Stimulated activated CD8-positive, alpha-beta memory T cell treated with anti-CD3 and anti-CD28 coated beads, Interleukin-7, amount 100 ng/mL, for 48 hours (primary cell): ENCODE data around the gene ALDH3B2.
A peak's percentile ranks its signal among the peaks of the same experiment; 100 is the strongest.
"Not testable (repeated sequence)": the region's sequence is repeated elsewhere in the genome, so short reads cannot be mapped to it uniquely, and the experiment has no call there.

ENCODE experiments used
- DNase-seq, 2 donors: peaks; one replicate each; pipeline ENCODE4 v3.0.0-alpha.2; 2020; ENCODE audit warnings: low read depth in 1 of 2; ENCODE audit errors: extremely low read depth in 1 of 2

Gene ALDH3B2

GRCh38 chr11:67663532-67664212, 10.8 kb downstream of the ALDH3B2 start:
- DNase-seq = no peak

DNA sequence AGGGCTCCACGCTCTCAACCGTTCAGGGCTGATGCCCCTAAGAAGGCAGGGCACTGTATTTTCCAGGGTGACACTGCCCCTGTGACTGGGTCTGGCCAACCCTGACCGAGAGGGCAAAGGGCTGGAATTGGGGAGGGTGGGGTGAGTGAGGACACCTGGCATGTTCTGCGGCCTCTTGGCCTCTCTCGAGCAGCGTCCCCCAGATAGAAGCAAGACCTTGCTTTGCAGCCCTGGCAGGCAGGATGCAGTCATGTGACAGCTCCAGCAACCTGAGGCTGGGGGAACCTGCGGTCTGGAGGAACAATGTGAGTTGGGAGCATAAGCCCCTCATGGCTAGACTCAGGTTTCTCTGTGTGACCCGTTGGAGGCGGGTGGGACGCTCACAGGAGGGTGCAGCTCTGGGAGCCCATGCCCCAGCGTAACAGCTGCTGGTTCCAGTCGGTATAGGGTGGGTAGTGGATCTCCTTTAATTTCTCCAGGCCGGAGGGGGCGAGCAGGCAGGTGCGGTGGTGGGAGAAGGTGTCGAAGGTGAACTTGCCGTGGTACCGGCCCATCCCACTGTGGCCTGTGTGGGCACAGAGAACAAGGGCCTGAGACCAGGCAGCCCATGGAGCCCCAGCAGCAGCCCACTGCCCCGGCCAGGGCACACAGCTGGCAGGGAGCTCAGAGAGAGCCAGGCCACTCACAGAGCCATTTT, 11.4 kb downstream of the ALDH3B2 start:
- no peak for DNase-seq

DNA sequence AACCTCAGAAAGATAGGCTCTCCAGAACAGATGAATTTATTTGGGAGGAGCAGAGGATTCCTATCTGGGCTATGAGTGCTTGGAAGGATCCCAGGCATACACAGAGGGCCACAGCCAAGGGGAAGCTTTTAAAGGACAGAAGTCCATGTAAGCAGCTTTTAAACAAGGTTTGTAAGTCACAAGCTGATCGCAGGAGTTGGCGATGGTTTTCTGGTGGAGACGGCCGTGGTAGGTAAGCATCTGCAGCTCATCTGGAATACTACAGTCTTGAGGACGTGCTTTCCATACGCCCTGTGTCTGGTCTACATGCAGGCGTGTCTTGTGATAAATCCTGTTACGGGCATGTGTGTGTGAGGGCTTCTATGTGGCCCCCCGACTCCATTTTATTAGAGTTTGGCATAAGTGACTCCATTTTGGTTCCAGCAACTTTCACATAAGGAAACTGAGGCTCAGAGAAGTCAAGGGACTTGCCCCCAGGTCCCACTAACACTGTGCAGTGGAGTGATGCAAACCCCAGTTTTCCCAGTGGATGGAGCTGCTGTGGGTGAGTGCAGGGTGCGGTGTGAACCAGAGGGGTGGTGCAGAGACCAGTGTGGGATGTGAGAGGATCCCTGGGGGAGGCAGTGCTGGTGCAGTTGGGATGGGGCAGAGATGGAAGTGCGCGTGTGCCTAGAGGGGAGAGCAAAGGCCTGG, 12.1 kb downstream of the ALDH3B2 start:
- DNase-seq = no peak

GRCh38 chr11:67660752-67661151, 13.7 kb downstream of the ALDH3B2 start:
- DNase-seq = not testable (repeated sequence)

DNA sequence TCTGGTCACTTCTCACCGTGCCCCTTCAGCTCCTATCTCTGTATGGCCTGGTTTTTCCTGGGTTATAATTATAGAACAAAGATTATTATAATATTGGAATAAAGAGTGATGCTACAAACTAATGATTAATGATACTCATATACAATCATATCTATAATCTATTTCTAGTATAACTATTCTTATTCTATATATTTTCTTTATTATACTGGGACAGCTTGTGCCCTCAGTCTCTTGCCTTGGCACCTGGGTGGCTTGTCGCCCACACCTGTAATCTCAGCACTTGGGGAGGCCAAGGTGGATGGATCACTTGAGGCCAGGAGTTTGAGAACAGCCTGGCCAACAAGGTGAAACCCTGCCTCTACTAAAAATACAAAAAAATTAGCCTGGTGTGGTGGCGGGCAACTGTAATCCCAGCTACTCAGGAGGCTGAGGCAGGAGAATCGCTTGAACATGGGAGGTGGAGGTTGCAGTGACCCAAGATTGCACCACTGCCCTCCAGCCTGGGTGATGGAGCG, 14.7 kb downstream of the ALDH3B2 start:
- not testable (repeated sequence) for DNase-seq

DNA sequence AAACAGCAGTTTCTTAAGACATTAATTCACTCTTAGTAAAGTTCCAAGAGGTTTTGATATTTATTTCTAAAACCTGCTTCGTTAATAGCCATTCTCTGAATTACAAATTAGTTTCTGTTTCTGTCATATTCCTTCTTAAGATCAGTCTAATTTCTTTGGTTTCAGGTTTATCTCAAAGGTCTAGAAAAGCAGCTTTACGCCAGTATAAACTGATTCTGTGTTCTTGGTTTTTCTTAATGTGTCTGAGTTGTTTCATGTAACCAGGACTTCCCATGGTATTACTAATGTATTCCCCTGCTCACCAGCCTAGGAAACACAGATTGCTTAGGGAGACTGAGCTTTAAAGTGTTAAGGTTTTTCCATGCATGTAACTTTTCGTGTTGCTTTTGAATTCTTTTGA, 17.1 kb downstream of the ALDH3B2 start:
- DNase-seq = no peak

DNA sequence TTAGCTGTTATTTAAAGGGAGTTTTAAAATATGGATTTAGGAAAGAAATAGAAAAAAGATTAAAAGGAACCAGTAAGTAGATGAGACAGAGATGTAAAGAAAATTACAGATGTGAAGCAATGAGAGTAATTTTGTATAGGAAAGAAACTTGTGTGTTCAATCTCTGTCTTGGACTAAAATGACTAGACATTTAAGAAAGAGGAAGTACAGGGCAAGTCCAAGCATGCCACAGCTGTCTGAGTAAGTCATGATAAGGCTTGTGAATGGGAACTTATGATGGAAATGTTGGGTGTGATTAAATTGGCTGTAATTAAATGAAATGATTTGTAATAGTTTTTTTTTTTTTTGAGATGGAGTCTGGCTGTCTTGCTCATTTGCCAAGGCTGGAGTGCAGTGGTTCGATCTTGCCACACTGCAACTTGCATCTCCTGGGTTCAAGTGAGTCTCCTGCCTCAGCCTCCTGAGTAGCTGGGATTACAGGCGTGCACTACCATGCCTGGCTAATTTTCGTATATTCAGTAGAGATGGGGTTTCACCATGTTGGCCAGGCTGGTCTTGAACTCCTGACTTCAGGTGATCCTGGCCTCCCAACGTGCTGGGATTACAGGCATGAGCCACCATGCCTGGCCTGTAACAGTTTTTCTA, 18.0 kb downstream of the ALDH3B2 start:
- DNase-seq = no peak

- no peak for DNase-seq
These were observed 20.2 kb downstream of the ALDH3B2 start for GRCh38 chr11:67654225-67654624.

- DNase-seq = no peak
These were observed 21.2 kb downstream of the ALDH3B2 start for GRCh38 chr11:67652965-67653845.

DNA sequence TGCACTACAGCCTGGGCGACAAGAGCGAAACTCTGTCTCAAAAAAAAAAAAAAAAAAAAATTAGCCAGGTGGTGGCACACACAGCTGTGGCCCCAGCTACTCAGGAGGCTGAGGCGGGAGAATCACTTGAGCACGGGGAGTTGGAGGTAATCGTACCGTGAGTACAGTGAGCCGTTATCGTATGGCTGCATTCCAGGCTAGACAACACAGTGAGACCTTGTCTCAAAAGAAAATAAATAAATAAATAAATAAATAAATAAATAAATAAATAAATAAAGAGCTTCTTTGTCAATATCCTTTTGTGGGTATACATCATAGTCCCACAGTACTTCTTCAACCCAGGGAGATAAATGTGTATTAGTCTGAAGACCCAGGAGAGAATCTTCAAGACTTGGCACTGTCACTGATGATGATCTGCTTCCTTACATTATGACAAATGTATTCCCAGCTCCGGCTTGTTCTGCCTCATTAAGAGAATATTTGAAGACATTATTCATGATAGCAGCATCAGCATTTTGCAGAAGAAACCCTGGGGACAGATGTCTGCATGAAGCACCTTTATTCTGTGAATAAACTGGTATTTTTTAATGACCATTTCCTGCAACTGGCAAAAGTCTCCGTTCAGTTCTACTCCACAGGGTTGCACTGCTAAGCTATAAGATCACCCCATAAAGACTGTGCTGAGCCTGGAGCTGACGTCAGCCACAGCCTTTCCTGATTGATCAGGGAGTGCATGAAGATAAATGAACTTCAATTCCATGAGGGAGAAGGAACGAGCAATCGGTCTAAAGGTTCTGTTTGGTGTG, 22.2 kb downstream of the ALDH3B2 start:
- DNase-seq = no peak

DNA sequence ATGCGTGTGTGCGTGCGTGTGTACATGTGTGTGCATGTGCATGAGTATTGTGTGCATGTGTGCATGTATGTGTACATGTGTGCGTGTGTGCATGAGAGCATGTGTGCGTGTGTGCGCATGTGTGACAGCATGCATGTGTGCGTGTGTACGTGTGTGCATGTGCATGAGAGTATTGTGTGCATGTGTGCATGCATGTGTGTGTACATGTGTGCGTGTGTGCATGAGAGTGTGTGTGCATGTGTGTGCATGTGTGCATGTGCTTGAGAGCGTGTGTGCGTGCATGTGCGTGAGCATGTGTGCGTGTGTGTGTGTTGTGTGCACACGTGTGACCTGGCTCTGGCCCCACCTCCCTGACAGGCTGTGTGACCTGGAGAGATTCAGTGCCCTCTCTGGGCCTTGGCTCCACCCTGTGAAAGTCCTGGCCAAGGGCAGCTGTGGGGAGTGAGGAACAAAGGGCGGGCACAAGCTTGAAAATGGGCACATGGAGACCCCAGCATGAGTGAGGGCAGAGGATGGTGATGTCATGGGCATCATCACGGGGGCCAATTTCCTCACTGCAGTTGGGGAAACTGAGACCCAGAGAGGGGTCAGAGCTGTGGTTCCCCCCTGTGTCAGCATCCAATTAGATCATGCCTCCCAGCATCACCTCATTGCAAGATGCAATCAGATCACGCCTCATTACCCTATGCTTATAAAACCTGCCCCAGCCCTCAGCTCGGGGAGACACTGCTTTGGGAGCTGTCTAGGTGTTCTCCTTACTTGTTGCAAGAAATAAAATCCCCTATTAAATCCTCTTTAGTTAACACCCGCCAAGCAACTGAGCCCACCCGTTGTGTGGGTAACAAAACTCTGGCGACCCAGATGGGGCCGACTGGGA, 24.6 kb downstream of the ALDH3B2 start:
- DNase-seq = no peak

- DNase-seq = no peak
These were observed 25.4 kb downstream of the ALDH3B2 start for GRCh38 chr11:67648796-67649613.

DNA sequence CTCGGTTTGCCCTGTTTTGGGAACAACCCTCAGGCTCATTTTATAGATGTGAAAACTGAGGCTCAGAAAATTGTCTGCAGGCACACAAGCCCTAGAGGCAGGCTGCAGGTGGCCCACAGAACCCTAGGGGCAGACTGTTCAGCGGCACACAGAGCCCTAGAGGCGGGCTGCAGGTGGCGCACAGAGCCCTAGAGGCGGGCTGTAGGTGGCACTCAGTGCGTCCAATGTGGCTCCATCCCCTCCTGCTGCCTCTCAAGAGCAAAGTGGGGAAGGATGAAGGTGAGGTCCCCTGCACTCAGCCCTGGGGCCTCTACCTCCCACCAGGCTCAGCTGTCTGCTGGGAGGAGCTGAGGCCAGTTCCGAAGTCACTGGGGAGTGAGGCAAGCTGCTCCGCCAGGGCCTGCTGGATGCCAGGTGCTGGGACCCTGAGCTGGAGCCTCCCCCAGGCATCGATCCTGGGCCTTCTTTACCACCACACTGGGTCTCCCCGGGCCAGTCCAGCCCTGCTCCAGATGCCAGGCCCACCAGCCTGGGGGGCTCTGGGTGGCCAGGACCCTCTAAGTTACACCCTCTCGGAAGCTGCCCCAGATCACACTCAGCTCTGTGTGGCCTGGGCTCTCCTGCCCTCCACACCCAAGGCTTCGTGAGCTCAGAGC, 26.2 kb downstream of the ALDH3B2 start:
- DNase-seq = peak in 1 of 2 donors; percentile 37

DNA sequence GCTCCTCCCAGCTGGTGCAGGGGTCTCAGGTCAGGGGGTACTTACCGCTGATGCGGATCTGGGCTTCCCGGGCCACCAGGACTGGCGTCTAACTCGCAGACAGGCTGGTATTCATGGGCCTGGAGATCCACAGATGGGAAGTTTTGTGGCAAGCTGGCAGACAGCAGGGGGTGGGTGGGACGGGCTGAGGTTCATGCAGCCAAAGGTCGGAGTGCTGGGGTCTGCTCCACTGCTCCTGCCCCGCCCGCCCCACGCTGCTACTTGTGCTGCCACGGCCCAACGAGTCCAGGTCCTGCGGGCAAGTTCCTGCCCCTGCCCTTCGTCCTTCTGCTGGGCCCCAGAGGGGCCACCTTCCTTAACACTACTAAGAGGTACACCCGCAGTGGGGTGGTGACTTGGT, 27.0 kb downstream of the ALDH3B2 start:
- no peak for DNase-seq

GRCh38 chr11:67646535-67647336, 27.7 kb downstream of the ALDH3B2 start:
- DNase-seq = peak in 1 of 2 donors; percentile 26
